HG03045 (cell line): ENCODE measurements around the gene ZC3H4.
"Not testable (repeated sequence)": the region's sequence is repeated elsewhere in the genome, so short reads cannot be mapped to it uniquely, and the experiment has no call there.

Experiments
- ATAC-seq: cut with Tn5 transposase; IDR thresholded peaks from one replicate; pipeline ENCODE4 v1.9.1; 2021; ENCODE audit warnings: mild to moderate bottlenecking, moderate library complexity; ENCODE audit not compliant: unreplicated experiment

Gene ZC3H4

DNA sequence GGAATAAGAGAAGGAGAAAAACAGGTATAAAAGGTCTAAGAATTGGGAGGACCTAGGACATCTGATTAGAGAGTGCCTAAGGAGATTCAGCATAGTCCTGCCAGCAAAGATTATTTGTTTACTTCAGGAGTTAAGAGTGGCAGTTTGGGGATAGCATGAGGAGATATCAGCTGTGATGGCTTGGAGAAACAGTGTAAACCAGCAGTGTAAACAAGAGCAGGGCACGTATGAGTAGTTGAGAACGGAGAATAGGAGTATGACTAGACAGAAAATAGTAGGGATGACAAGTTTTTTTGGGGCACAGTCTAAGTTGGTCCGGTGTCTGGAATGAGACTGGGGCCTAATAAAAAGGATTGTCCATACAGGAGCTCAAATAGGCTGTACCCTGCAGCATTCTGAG is 63.0 kb downstream of the ZC3H4 start:
- ATAC-seq: not testable (repeated sequence)

DNA sequence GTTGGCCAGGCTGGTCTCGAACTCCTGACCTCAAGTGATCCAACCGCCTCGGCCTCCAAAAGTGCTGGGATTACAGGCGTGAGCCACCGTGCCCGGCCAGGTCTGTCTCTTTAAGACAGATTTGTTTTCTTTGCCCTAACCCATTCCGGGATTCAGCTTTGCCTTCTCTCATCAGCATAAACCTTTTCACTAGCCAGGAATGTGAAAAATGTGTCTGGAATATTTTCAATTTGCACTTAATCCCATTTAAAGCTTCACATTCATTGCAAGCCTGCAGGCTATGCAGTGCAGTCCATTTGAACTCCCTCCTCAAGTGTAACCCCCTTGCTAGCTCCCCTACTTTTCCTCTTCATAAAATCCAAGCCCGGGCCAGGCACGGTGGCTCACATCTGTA is 64.3 kb downstream of the ZC3H4 start:
- ATAC-seq: no peak

DNA sequence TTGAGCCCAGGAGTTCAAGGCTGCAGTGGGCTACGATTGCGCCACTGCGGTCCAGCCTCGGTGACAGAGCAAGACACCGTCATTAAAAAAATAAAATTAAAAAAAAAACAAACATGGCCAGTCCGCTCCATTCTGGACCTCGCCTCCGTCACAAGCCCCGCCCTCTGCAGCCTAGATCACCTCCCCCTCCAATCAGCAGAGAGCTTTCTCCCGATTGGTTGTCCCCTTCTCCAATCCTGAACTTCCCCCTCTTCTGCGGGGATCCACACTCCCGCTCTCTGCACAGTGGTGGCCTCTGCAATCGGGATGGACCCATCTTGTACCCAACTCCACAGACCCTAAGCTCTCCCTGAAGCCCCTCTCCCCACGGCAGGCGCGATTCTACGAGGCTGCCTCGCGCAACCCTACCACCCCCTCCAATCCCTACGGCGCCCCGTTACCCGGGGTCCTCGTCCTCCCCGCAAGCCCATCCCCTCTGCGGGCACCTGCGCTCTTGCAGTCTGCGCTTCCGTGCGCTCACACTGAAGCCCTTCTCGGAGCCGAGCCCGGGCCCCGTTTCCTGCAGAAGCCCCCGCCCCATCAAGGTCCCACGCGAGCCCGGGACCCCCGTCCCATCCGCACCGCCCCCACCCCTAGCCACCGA is 65.7 kb downstream of the ZC3H4 start:
- peak; percentile 36 for ATAC-seq

DNA sequence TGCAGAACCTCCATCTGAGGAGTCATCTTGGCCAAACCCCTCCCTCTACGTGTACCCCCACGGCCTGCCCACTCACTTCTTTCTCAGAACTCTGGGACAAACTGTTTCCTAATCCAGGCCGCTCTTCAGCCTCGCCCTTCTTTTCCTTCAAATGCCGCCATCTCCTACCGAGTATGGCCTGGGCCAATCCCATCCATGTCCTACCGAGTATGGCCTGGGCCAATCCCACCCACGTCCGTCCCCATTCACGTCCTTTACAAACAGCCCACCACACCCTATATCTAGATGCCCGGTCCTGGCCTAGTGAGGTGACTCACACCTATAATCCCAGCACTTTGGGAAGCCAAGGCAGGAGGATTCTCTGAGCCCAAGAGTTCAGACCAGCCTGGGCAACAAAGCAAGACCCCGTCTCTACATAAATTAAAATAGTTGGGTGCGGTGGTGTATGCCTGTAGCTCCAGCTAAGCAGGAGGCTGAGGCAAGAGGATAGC is 66.3 kb downstream of the ZC3H4 start:
- ATAC-seq: no peak

DNA sequence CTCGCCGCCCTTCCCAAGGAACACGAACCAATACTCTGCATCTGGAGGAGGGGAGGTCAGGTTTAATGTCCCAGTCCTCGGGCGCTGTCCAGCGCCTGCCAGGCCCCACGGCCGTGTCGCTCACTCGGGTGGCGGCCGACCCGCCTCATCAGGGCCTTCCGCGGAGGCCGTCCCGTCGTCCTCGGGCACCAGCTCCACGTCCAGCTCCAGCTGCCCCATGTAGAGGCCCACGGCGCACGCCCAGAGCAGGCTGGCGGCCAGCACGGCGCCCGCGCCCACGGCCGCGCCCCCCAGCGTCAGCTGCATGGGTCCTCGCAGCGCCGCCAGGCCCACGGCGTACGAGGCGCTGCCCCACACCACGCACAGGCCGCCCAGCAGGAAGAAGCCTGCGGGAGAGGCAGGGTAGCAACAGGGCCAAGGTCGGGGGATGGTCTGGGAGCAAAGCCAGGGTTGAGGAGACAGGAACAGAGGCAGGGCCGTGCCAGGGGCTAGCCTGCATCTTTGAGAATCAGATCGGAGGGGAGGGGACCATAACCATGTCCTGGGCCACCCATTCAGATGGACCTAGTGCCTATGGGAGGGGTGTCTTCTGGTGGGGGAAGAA is 67.6 kb downstream of the ZC3H4 start:
- no peak for ATAC-seq

DNA sequence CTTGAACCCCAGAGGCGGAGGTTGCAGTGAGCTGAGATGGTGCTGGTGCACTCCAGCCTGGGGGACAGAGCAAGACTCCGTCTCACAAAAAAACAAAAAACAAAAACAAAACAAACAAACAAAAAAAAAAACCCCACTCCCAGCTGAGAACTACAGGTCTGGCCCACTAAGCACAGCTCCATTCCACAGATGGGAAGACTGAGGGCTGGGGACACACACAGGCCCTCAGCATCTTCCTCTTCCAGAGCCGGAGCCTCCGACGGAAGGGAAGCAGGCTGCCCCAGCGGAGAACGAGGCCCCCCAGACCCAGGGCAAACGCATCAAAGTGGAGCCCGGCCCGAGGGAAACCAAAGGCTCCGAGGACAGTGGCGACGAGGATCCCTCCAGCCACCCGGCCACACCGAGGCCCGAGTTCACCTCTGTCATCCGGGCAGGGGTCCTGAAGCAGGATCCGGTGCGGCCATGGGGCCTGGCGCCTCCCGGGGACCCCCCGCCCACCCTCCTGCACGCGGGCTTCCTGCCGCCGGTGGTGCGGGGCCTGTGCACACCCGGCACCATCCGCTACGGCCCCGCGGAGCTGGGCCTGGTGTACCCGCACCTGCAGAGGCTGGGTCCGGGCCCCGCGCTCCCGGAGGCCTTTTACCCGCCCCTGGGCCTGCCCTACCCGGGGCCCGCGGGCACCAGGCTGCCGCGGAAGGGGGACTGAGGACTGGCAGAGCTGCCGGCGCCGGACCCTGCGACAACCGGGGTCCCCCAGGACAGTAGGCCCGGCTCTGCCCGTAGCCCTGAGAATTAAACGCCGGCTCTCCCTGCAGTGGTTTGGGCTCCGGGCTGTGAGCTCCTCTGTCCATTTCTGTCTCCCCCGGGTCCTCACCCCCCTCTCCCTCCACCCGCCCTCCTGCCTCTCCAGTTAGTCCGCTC is 68.4 kb downstream of the ZC3H4 start:
- ATAC-seq: no peak

DNA sequence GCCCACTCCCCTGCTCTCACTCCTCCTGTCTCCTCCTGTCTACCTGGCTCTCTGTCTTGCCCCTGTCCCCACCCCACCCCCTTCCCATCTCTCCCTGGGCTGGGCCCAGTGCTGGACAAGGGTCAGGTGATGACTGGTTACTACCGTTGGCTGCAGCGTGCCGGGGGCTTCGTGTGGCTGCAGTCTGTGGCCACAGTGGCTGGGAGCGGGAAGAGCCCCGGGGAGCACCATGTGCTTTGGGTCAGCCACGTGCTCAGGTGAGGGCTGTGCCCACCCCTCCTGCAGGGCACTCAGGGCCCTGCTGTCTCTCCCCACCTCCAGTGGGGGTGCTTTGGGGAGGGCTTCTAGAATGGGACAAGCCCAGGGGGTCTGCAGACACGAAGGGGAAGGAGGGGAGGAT is 72.7 kb downstream of the ZC3H4 start:
- ATAC-seq: no peak

DNA sequence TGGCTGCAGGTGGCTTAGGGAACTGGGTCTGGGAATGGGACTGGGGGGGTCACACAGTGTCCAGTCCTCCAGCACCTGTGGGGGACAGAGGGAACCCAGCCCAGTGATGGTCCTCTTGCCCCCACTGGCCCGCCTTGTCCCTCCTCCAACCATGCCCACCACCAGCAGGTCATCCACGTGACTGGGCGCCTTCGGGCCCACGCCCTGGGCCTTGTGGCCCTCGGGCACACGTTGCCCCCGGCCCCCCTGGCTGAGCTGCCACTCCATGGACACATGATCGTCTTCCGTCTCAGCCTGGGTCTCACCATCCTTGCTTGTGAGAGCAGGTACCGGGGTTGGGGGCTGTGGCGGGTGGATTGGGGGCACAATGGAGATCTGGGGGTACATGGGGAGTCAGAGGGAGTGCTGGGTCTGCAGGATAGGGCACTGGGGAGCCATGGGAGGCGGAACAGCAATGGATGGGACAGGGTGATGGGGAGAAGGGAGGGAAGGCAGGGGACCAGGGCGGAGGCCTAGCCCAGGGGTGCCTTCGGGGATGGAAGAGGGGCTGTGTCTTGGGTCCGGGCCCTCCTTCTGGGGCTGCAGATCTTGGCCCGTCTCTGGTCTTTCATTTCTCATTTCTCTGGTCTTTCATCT is 74.2 kb downstream of the ZC3H4 start:
- no peak for ATAC-seq

DNA sequence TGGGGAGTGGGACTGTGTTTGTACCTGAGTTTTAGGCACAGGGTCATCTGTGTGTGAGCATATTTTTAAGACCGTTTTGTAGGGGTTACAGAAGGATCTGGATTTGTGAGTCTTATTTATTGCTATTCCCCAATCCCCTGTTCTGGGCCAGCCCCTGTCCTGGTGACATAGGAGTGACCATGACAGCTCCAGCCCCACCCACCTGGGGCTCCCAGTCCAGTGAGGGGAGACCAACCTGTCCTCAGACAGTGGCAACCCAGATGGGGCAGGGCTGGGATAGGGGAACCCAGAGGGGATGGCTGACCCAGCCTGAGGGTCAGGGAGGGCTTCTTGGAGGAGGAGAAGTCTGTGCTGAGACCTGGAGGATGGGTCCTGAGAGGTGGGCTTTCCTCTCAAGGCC is 75.8 kb downstream of the ZC3H4 start:
- ATAC-seq: no peak

DNA sequence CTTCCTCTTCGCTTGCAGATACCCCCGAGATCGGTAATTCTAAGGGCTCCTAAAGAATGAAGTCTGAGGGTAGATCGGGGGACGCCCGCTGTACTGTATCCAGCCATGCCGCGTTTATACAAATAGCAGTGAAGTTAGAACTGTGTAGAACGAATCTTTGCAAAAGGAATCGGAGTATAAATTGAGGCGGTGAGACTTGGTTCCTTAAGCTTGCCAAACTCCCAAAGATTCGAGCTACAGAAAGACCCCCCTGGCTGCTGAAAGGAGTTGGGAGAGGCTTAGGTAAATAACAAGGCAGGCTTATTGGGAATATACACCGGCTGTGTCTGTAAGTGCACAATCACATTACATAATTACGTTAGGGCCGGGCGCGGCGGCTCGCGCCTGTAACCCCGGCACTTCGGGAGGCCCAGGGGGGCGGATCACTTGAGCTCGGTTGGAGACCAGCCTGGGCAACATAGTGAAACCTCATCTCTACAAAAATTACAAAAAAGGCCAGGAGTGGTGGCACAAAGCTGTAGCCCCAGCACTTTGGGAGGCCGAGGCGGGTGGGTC is 77.4 kb downstream of the ZC3H4 start:
- peak; percentile 11 for ATAC-seq

DNA sequence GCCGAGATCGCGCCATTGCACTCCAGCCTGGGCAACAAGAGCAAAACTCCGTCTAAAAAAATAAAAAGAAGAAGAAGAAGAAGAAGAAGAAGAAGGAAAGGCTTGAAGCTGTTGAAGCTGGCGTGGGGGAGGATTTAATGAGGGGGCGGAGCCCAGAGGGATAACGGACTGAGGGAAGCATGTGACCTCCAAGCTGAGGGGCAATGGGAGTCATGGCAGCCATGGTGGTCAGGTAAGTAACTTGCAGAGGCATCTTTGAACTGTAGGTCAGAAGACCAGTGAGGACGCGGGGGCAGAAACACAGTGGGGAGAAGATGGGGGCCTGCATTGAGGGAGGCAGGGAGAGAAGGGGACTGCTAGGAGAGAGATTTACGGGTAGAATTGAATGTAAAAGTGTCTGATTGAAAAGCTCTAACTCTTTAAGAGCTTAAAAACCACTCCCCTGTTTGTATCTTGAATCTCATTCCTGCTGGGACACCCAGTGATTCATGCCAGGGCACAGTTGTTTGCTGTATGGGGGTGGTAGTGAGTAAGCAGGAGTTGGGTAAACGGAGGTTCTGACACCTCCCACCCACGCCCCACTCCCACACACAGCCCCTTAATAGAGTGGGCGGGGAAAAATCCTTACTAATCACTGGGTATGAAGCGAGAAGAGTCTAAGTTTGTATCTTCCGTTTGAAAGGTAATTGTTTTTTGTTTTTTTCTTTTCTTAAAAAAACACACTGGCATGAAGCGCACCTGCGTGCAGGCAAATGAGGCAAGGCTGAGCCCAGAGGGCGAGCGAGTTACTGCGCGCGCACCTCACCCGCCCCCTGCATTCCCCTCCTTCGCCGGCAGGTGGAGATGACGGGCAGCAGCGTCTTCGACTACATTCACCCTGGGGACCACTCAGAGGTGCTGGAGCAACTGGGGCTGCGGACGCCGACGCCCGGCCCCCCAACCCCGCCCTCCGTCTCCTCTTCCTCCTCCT is 78.2 kb downstream of the ZC3H4 start:
- ATAC-seq: peak; percentile 83

DNA sequence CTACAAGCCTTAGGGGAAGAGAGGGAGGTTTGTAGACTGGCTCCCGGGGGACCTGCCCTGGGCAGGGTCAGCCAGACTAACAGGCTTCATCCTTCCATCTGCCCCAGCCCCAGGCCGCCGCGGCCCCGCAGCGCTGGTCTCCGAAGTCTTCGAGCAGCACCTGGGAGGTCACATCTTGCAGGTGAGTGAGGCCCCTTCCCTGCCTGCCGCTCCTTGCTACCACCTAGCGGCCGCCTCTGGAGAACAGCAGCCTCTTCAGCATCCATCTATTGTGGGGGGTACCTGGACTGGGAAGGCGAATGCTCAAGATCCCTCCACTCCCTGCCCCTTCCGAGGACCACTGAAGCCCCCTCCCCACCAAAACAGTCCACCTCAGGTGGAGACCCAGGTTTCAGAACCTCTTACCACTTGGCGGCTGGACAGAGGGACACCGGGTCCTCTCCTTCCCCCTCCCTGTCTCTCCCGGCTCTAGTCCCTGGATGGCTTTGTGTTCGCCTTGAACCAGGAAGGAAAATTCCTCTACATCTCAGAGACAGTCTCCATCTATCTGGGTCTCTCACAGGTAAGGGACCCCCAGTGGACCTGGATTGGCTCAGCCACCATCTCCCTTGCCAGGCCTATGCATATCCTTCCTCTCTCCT is 81.3 kb downstream of the ZC3H4 start:
- no peak for ATAC-seq

DNA sequence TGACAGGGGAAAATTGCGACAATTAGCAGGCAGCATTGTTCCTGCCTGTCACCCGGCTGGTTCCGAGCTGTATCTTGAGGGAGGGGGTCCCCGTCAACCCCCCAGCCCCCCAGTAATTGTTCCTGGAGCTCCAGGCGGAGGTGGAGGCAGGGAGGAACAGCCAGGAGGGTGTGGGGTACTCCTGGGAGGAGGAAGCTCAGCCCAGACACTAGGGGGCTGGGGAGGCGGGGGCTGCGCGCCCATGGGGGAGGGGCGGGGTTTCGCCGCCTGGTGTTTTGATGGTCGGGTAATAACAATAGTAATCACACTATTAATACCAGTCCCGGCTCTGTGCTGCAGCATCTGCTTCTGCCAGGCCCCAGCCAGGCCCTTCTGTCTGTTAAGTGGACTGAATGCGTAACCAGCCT is 85.4 kb downstream of the ZC3H4 start:
- no peak for ATAC-seq

DNA sequence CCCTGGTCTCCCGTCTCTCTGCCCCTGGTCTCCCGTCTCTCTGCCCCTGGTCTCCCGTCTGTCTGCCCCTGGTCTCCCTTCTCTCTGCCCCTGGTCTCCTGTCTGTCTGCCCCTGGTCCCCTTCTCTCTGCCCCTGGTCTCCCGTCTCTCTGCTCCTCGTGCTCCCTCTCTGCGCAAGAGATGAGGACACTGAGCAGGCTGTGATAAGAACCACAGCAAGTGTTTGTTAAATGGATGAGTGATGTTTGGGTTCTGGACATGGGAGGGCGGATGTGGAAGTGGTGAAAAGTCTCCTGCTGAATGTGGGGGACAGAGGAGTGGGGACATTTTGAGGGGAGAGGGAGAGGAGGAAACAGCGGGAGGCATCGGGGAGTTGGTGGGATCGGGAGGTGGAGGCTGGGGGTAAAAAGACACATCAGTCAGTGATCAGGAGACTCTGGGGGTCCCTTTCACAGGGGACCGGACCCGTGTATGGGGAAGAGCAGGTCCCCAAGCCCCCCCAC is 85.9 kb downstream of the ZC3H4 start:
- ATAC-seq: no peak

DNA sequence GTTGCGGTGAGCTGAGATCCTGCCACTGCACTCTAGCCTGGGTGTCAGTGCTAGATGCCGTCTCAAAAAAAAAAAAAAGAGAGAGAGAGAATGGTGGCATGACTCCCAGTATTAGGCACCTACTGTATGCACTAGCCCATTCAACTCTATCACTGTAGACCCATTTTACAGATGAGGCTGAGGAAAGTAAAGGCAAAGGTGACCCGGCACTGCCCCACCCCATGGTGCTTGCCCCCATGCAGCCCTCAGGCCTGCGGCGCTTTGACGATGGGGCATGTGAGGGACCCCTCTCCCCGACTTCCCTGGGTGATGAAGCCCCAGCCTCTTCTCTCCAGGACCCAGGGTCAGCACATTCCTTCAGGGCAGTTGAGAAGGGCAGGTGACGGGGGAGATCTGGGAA is 86.7 kb downstream of the ZC3H4 start:
- ATAC-seq: no peak

DNA sequence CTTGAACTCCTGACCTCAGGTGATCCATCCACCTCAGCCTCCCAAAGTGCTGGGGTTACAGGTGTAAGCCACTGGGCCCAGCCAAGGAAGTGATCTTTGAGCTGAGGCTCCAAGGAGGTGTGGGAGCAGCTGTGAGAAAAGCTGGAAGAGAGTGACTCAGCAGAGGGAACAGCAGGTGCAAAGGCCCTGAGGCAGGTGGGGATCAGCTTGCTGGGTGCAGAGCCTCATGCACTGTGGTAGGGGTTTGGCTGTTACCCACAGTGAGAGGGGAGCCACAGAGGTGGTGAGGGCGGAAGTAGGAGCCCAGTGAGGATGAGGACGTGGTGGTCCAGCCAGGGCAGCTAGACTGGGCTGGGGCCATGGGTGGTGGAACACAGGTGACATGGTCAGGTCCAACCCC is 87.4 kb downstream of the ZC3H4 start:
- no peak for ATAC-seq

DNA sequence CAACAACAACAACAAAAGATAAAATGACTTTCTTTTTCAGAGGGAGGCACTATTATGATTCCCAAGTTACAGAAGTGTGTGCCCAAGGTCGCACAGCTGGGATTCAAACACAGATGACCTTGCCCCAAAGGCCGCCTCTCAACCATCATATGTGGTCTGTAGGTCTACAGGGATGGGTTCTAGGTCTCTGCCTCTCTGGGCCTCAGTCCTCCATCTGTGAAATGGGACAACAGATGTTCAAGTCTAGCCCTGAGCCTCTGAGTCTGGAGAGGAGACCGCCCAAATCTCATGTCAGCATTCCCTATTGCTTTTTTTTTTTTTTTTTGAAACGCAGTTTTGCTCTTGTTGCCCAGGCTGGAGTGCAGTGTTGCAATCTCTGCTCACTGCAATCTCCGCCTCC is 89.1 kb downstream of the ZC3H4 start:
- no peak for ATAC-seq

DNA sequence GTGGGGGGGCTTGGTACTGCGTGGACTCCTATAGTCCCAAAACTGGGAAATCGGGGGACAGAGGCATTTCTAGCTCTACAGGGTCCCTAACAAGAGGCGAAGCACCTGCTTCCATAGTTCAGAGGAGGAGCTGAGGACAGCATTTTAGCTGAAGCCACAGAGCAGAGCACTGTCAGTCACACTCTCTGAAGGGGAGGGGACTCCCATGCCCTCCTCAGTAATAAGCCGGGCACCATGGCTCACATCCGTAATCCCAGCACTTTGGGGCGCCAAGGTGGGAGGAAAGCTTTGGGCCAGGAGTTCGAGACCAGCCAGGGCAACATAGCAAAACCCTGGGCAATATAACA is 90.2 kb downstream of the ZC3H4 start:
- no peak for ATAC-seq
